Measurements from ENCODE around the gene IGHMBP2. TPM values are rescaled to one million over a fixed set of nuclear protein-coding genes. Genes with fewer than 3 reads are reported as not detected.
A peak's percentile ranks its signal among the peaks of the same experiment; 100 is the strongest.

The IGHMBP2 gene
- total RNA-seq, 1 experiment from 2014 or later = 24.0 TPM

- no peak overlapping the region for H2BK120ac ChIP-seq (ENCODE audit: low read depth, low read length, poor library complexity, severe bottlenecking)
- H3K4ac ChIP-seq (ENCODE audit: low read depth, low read length) = no peak overlapping the region
- H4K8ac ChIP-seq (replicated peaks; ENCODE audit: insufficient read length, low read depth, low read length) = no peak overlapping the region
- H3K4me1 ChIP-seq (ENCODE audit: insufficient read depth, low read length) = no peaks in the 10 kb centered on the region
- H3K36me3 Mint-ChIP-seq (ENCODE audit: insufficient read depth in 1 of 3, low read depth in 3 of 3) = no peaks in the 10 kb centered on the region; a peak in 1 of 7 replicates
- TF ChIP-seq CTCF (conservative IDR thresholded peaks at IDR 0.05) = 0 out of 3 replicates have a peak, but pooled peaks have one; percentile 15
- H4K5ac ChIP-seq (ENCODE audit: insufficient read length, low read depth, low read length) = no peak overlapping the region
- no peak overlapping the region for H3K4me3 Mint-ChIP-seq
- peaks cover 2 to 3% of the 10 kb centered on the region in 2 experiments; a peak in 1 of 5 replicates for H3K9me3 Mint-ChIP-seq
- H2BK12ac ChIP-seq (ENCODE audit: insufficient read length, low read depth, low read length) = no peak overlapping the region
- H3K23me2 ChIP-seq (ENCODE audit: insufficient read length, low read depth, low read length, poor library complexity, severe bottlenecking) = peaks cover 2% of the 10 kb centered on the region
- H2AK5ac ChIP-seq (ENCODE audit: insufficient read length, low read length) = no peak overlapping the region
- no peak overlapping the region for H4K91ac ChIP-seq (ENCODE audit: insufficient read length, low read depth, low read length)
- H3K4me1 Mint-ChIP-seq = peaks cover 2 to 4% of the 10 kb centered on the region in 2 experiments; a peak in 2 of 4 replicates
- no peak overlapping the region for H3T11ph ChIP-seq (ENCODE audit: low read length)
- no peak overlapping the region for H3K14ac ChIP-seq (ENCODE audit: insufficient read depth, low read length)
- DNase-seq = peak; percentile 50
- H2BK5ac ChIP-seq (ENCODE audit: insufficient read length, low read length) = no peak overlapping the region
- H2BK15ac ChIP-seq (ENCODE audit: low read depth, low read length) = no peak overlapping the region
- H3K79me1 ChIP-seq (ENCODE audit: insufficient read depth, low read depth, low read length, poor library complexity, severe bottlenecking) = no peaks in the 10 kb centered on the region
- H3K79me2 ChIP-seq (ENCODE audit: insufficient read depth, low read length) = no peaks in the 10 kb centered on the region
- H3K4me2 ChIP-seq (ENCODE audit: insufficient read depth, insufficient read length, low read length) = no peak overlapping the region
- no peak overlapping the region for H3K18ac ChIP-seq (ENCODE audit: insufficient read length, low read depth, low read length)
- no peak overlapping the region for H3K9ac ChIP-seq (ENCODE audit: extremely low read depth, insufficient read length, low read length)
- no peak overlapping the region for H3K27ac ChIP-seq (ENCODE audit: insufficient read length, low read depth, low read length)
- no peaks in the 10 kb centered on the region for H3K27me3 ChIP-seq (ENCODE audit: insufficient read depth, low read length)
- H3K27me3 Mint-ChIP-seq (ENCODE audit: low read depth) = peaks cover 11% of the 10 kb centered on the region
- H3K23ac ChIP-seq (ENCODE audit: insufficient read length, low read depth, low read length) = no peak overlapping the region
- no peaks in the 10 kb centered on the region for H4K20me1 ChIP-seq (ENCODE audit: control insufficient read depth, insufficient read depth, insufficient read length)
- no peaks in the 10 kb centered on the region for H3K9me3 ChIP-seq (ENCODE audit: control insufficient read depth, low read depth, low read length)
- H3K27ac Mint-ChIP-seq = no peak overlapping the region; a peak in 1 of 7 replicates
- H2BK20ac ChIP-seq (ENCODE audit: low read depth, low read length, poor library complexity, severe bottlenecking) = no peak overlapping the region
- no peak overlapping the region for H2AFZ ChIP-seq (ENCODE audit: low read length)
- no peak overlapping the region for H3K56ac ChIP-seq (ENCODE audit: insufficient read length, low read depth, low read length)
- no CpG with 5 or more reads among the region's 29 CpGs for whole genome bisulfite sequencing (ENCODE audit: extremely low coverage, insufficient read length, low lambda C conversion rate)
Observed at GRCh38 chr11:68968306-68969250, 64.9 kb downstream of the IGHMBP2 start.
